Activated CD8-positive, alpha-beta T cell treated with anti-CD3 and anti-CD28 coated beads for 36 hours (primary cell): ENCODE data around the gene PRR12. TPM values are rescaled to one million over a fixed set of nuclear protein-coding genes. Genes with fewer than 3 reads are reported as not detected.
"Not testable (repeated sequence)": the region's sequence is repeated elsewhere in the genome, so short reads cannot be mapped to it uniquely, and the experiment has no call there.

Experiments
- ATAC-seq: fragments of 200-7000 bp; cut with Tn5 transposase; one replicate; pipeline ENCODE4 v1.10.0; 2021; ENCODE audit warnings: mild to moderate bottlenecking, moderate library complexity
- CTCF ChIA-PET: fragments of 350-600 bp; sonication (Branson Sonifier 250); formaldehyde crosslinking; loops from one replicate; lab custom pipeline; 2021; ENCODE audit warnings: antibody characterized with exemption; lab: Charles Lee
- POLR2A ChIA-PET: fragments of 350-600 bp; sonication (Branson Sonifier 250); formaldehyde crosslinking; loops from one replicate; lab custom pipeline; 2021; ENCODE audit warnings: antibody characterized with exemption; lab: Charles Lee
- DNase-seq: peaks from one replicate; pipeline ENCODE4 v3.0.0-alpha.2; 2020
- H3K27ac Mint-ChIP-seq: one replicate; pipeline ENCODE4 v1.8.0; 2021; ENCODE audit warnings: mild to moderate bottlenecking, mixed read lengths
- H3K27me3 Mint-ChIP-seq: one replicate; pipeline ENCODE4 v1.8.0; 2021; ENCODE audit warnings: mixed read lengths
- H3K36me3 Mint-ChIP-seq: one replicate; pipeline ENCODE4 v1.8.0; 2021; ENCODE audit warnings: low read depth, mixed read lengths
- H3K4me1 Mint-ChIP-seq: one replicate; pipeline ENCODE4 v1.8.0; 2021; ENCODE audit warnings: low read depth, mixed read lengths
- H3K4me3 Mint-ChIP-seq: one replicate; pipeline ENCODE4 v1.8.0; 2021; ENCODE audit warnings: mild to moderate bottlenecking, moderate library complexity, mixed read lengths
- H3K9me3 Mint-ChIP-seq: one replicate; pipeline ENCODE4 v1.8.0; 2021; ENCODE audit warnings: mixed read lengths
- intact Hi-C: fragments of 100-400 bp; cut with micrococcal nuclease; formaldehyde crosslinking; loops from one replicate; pipeline ENCODE4 v1.10.0; 2022
- total RNA-seq, 2 experiments: library from RNA; stranded (reverse); gene quantifications; one replicate each; pipeline ENCODE4 v1.2.3, GENCODE V29; 2021
- TF ChIP-seq, protein P1 (sequence below): fragments of 200-600 bp; IDR thresholded peaks from one replicate; pipeline ENCODE4 v1.8.0; 2022; ENCODE audit warnings: antibody characterized with exemption, mild to moderate bottlenecking

Gene PRR12
- total RNA-seq, 2 experiments from 2014 or later, result 16.0 to 17.8 TPM

DNA sequence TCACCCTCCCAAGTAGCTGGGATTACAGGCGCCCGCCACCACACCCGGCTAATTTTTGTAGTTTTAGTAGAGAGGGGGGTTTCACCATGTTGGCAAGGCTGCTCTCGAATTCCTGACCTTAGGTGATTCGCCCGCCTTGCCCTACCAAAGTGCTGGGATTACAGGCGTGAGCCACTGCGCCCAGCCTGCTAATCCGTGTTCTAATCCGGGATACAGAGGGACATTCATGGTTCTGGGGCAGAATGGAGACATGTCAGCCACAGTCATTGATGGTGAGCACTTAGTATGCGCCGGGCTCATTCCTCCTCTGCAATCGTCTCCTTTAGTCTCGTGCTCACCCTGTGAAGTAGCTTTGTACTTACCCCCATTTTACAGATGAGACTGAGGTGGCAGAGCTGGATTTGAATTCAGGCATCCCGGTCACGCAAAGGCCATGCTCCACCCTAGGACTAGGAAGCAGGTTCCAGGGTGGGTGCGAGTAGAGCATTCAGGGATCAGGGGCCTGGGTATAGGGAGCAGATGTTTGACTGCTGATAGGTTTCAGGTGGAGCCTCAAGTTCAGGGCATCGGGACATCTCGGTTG lies 40.7 kb downstream of the PRR12 start:
- H3K27me3 Mint-ChIP-seq, result no peaks in the 10 kb centered on the region
- TF ChIP-seq, protein P1, sequence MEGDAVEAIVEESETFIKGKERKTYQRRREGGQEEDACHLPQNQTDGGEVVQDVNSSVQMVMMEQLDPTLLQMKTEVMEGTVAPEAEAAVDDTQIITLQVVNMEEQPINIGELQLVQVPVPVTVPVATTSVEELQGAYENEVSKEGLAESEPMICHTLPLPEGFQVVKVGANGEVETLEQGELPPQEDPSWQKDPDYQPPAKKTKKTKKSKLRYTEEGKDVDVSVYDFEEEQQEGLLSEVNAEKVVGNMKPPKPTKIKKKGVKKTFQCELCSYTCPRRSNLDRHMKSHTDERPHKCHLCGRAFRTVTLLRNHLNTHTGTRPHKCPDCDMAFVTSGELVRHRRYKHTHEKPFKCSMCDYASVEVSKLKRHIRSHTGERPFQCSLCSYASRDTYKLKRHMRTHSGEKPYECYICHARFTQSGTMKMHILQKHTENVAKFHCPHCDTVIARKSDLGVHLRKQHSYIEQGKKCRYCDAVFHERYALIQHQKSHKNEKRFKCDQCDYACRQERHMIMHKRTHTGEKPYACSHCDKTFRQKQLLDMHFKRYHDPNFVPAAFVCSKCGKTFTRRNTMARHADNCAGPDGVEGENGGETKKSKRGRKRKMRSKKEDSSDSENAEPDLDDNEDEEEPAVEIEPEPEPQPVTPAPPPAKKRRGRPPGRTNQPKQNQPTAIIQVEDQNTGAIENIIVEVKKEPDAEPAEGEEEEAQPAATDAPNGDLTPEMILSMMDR, result no peak
- no peak for DNase-seq
- peaks cover 11% of the 10 kb centered on the region for H3K36me3 Mint-ChIP-seq
- no peaks in the 10 kb centered on the region for H3K4me1 Mint-ChIP-seq
- ChIA-PET CTCF (interaction anchor here (2.0 kb wide), 1 partner anchor 9 kb away, joined by 5 read pairs; the partner anchor contains the start of gene RRAS), POLR2A (interaction anchor here (1.2 kb wide), 1 partner anchor 67 kb away, joined by 3 read pairs; no protein-coding TSS in a partner anchor)
- H3K27ac Mint-ChIP-seq, result no peak overlapping the region
- ATAC-seq, result no peak
- no peak overlapping the region for H3K4me3 Mint-ChIP-seq
- intact Hi-C loops, result no loop called here
- H3K9me3 Mint-ChIP-seq, result no peaks in the 10 kb centered on the region

DNA sequence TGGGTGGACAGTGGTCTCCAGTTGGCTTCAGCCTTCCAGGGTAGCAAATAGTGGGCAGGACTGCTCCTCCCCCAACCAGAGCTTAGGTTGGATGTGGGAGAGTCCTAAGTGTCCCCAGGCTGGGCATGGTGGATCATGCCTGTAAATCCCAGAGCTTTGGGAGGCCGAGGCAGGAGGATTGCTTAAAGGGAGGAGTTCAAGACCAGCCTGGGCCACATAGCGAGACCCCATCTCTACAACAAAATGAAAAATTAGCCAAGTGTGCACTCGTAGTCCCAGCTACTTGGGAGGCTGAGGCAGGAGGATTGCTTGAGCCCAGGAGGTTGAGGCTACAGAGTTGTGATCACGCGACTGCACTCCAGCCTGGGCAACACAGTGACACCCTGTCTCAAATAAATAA lies 41.6 kb downstream of the PRR12 start:
- H3K4me1 Mint-ChIP-seq, result no peaks in the 10 kb centered on the region
- ATAC-seq (no peak), DNase-seq (no peak)
- TF ChIP-seq, protein P1, result no peak
- H3K27ac Mint-ChIP-seq, result no peak overlapping the region
- POLR2A ChIA-PET, result interaction anchor here (1.1 kb wide), 1 partner anchor 8 kb away, joined by 3 read pairs; no protein-coding TSS in a partner anchor
- intact Hi-C loops, result no loop called here
- CTCF ChIA-PET, result no interaction called here
- H3K36me3 Mint-ChIP-seq, result peaks cover 6% of the 10 kb centered on the region
- no peaks in the 10 kb centered on the region for H3K27me3 Mint-ChIP-seq
- no peak overlapping the region for H3K4me3 Mint-ChIP-seq
- H3K9me3 Mint-ChIP-seq, result no peaks in the 10 kb centered on the region

DNA sequence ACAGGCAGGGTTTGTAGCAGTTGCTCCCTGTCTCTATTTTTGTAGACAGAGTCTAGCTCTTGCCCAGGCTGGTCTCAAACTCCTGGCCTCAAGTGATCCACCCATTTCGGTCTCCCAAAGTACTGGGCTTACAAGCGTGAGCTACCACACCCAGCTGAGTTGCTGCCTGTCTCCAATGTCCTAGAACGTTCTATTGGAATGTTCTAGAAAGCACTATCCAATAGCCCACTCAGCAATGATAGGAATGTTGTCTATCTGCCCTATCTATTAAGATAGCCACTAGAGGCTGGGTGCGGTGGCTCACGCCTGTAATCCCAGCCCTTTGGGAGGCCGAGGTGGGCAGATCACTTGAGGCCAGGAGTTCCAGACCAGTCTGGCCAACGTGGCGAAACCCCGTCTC lies 42.3 kb downstream of the PRR12 start:
- not testable (repeated sequence) for H3K27me3 Mint-ChIP-seq

GRCh38 chr19:49635530-49636232 lies 44.7 kb downstream of the PRR12 start:
- ChIA-PET CTCF (no interaction called here), POLR2A (interaction anchor here (1.3 kb wide), 1 partner anchor 20 kb away, joined by 4 read pairs; no protein-coding TSS in a partner anchor)
- peaks cover 1% of the 10 kb centered on the region for H3K36me3 Mint-ChIP-seq
- no peak for ATAC-seq
- intact Hi-C loops, result no loop called here
- H3K4me1 Mint-ChIP-seq, result peaks cover 17% of the 10 kb centered on the region
- no peaks in the 10 kb centered on the region for H3K9me3 Mint-ChIP-seq
- TF ChIP-seq, protein P1, result no peak
- H3K27ac Mint-ChIP-seq, result no peak overlapping the region
- no peaks in the 10 kb centered on the region for H3K27me3 Mint-ChIP-seq
- DNase-seq, result no peak
- H3K4me3 Mint-ChIP-seq, result no peak overlapping the region

More for the DNA sequence above, 42.3 kb downstream of the PRR12 start:
- H3K4me1 Mint-ChIP-seq, H3K36me3 Mint-ChIP-seq, CTCF ChIA-PET, ATAC-seq, intact Hi-C loops, H3K4me3 Mint-ChIP-seq, H3K27ac Mint-ChIP-seq, H3K9me3 Mint-ChIP-seq, DNase-seq: not testable (repeated sequence)
- POLR2A ChIA-PET, result interaction anchor here (1.1 kb wide), 1 partner anchor 9 kb away, joined by 3 read pairs; no protein-coding TSS in a partner anchor

DNA sequence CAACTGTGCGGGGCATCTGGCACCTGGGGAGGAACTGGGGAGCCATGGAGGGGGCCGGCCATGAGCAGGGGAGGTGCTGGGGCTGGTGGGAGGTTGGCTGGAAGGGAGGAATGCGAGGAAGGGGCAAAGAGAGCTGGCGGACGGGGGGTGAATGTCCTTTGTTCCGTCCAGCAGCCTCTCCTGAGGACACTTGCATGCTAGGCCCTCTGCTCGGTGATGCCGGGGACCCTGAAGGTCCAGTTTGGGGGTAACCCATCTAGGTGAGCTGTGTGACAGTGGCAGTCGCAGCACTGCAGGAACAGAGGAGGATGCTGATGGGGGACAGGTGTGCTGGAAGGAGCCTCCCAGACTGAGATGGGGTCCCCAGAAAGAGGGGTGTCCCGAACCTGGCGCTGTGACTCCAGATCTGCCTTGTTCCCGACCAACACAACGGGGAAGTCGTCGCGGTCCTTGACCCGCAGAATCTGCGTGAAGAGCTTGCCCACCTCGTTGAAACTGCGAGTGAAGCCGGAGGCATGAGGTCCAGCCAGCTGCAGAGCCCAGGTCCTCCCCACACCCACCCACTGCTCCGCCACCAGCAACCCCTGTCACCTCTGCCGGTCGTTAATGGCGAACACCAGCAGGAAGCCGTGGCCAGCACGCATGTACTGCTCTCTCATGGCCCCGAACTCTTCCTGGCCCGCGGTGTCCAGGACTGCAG lies 45.4 kb downstream of the PRR12 start:
- H3K4me1 Mint-ChIP-seq, result peaks cover 17% of the 10 kb centered on the region
- no peak overlapping the region for H3K27ac Mint-ChIP-seq
- intact Hi-C loops, result no loop called here
- ATAC-seq, result no peak
- CTCF ChIA-PET, result no interaction called here
- TF ChIP-seq, protein P1, result no peak
- no peak for DNase-seq
- H3K4me3 Mint-ChIP-seq, result no peak overlapping the region
- H3K36me3 Mint-ChIP-seq, result peaks cover 2% of the 10 kb centered on the region
- no peaks in the 10 kb centered on the region for H3K27me3 Mint-ChIP-seq
- POLR2A ChIA-PET, result interaction anchor here (1.3 kb wide), 1 partner anchor 21 kb away, joined by 4 read pairs; no protein-coding TSS in a partner anchor
- no peaks in the 10 kb centered on the region for H3K9me3 Mint-ChIP-seq
